SIG-M5 treated with dmso at 0.1 percent for 504 hours (cell line): ENCODE measurements around the gene TMEM131L.
A peak's percentile ranks its signal among the peaks of the same experiment; 100 is the strongest.
"Not testable (repeated sequence)": the region's sequence is repeated elsewhere in the genome, so short reads cannot be mapped to it uniquely, and the experiment has no call there.

Source experiments
- DNase-seq: peaks from one replicate; lab custom pipeline; 2025; ENCODE audit not compliant: unreplicated experiment; lab: John Stamatoyannopoulos, UW

The TMEM131L gene

GRCh38 chr4:153609070-153609469 lies 142.9 kb downstream of the TMEM131L start:
- DNase-seq, result not testable (repeated sequence)

GRCh38 chr4:153610623-153611376 lies 144.6 kb downstream of the TMEM131L start:
- DNase-seq, result no peak

GRCh38 chr4:153611679-153612078 lies 145.5 kb downstream of the TMEM131L start:
- DNase-seq, result no peak

GRCh38 chr4:153612878-153613277 lies 146.7 kb downstream of the TMEM131L start:
- DNase-seq, result no peak

- no peak for DNase-seq
Observed at GRCh38 chr4:153616006-153616555, 149.9 kb downstream of the TMEM131L start.

- no peak for DNase-seq
Observed at GRCh38 chr4:153618833-153619232, 152.7 kb downstream of the TMEM131L start.

- DNase-seq, result no peak
Observed at GRCh38 chr4:153619811-153620210, 153.7 kb downstream of the TMEM131L start.

GRCh38 chr4:153620352-153620751 lies 154.2 kb downstream of the TMEM131L start:
- DNase-seq, result no peak

- DNase-seq, result no peak
Observed at GRCh38 chr4:153622093-153622492, 155.9 kb downstream of the TMEM131L start.

- DNase-seq, result no peak
Observed at GRCh38 chr4:153622778-153623240, 156.6 kb downstream of the TMEM131L start.

- DNase-seq, result no peak
Observed at GRCh38 chr4:153623491-153623890, 157.3 kb downstream of the TMEM131L start.

GRCh38 chr4:153628796-153629315 lies 162.7 kb downstream of the TMEM131L start:
- no peak for DNase-seq

- DNase-seq, result no peak
Observed at GRCh38 chr4:153629776-153630175, 163.6 kb downstream of the TMEM131L start.

GRCh38 chr4:153634738-153635353 lies 168.7 kb downstream of the TMEM131L start:
- DNase-seq, result peak; percentile 30

GRCh38 chr4:153635846-153636245 lies 169.7 kb downstream of the TMEM131L start:
- no peak for DNase-seq

- DNase-seq, result no peak
Observed at GRCh38 chr4:153637201-153637600, 171.0 kb downstream of the TMEM131L start.

GRCh38 chr4:153638011-153638410 lies 171.9 kb downstream of the TMEM131L start:
- no peak for DNase-seq

- DNase-seq, result no peak
Observed at GRCh38 chr4:153638999-153639398, 172.8 kb downstream of the TMEM131L start.

GRCh38 chr4:153639833-153640802 lies 174.0 kb downstream of the TMEM131L start:
- no peak for DNase-seq

- no peak for DNase-seq
Observed at GRCh38 chr4:153641532-153641931, 175.4 kb downstream of the TMEM131L start.
